Stomach (tissue), 9 donors: ENCODE results near the gene ARPC1A. TPM values are rescaled to one million over a fixed set of nuclear protein-coding genes. Genes with fewer than 3 reads are reported as not detected.
A peak's percentile ranks its signal among the peaks of the same experiment; 100 is the strongest.
"Not testable (repeated sequence)": the region's sequence is repeated elsewhere in the genome, so short reads cannot be mapped to it uniquely, and the experiment has no call there.

Experiments used
- DNase-seq, 2 donors: peaks; one replicate each; pipeline versions ENCODE4 v3.0.0 to v3.0.0-alpha.2; 2013 to 2019
- H3K27ac ChIP-seq, 5 donors: fragments of 200-600 bp in 4 of 5; sonication (generic) in 4 of 5; one replicate each; pipeline ENCODE4 v1.5.1; 2013 to 2019; ENCODE audit warnings: mild to moderate bottlenecking in 1 of 5, moderate library complexity in 1 of 5
- H3K27me3 ChIP-seq, 3 donors: fragments of 200-600 bp; sonication (generic); one replicate each; pipeline ENCODE4 v1.5.1; 2017 to 2019; ENCODE audit warnings: mixed run types in 1 of 3
- H3K36me3 ChIP-seq, 4 donors: fragments of 200-600 bp; sonication (generic); 1 replicate in 3 of 4; 2 replicates in 1 of 4; pipeline ENCODE4 v1.5.1; 2016 to 2019
- H3K4me1 ChIP-seq, 4 donors: fragments of 200-600 bp; sonication (generic); one replicate each; pipeline ENCODE4 v1.5.1; 2016 to 2019
- H3K4me3 ChIP-seq, 4 donors: fragments of 200-600 bp; sonication (generic) in 3 of 4; one replicate each; pipeline ENCODE4 v1.5.1; 2016 to 2019; ENCODE audit warnings: mild to moderate bottlenecking in 1 of 4
- H3K9me3 ChIP-seq, 4 donors: fragments of 200-600 bp; sonication (generic); one replicate each; pipeline ENCODE4 v1.5.1; 2016 to 2019
- CTCF ChIP-seq, 7 experiments: fragments of 450-650 bp in 4 of 7; fragments of 200-600 bp in 3 of 7; sonication (generic) in 3 of 7; IDR thresholded peaks; one replicate each; pipeline ENCODE4 v1.5.1; 2016 to 2019; ENCODE audit warnings: antibody characterized with exemption in 7 of 7, control low read depth in 2 of 7, mild to moderate bottlenecking in 1 of 7
- POLR2A ChIP-seq, 4 donors: fragments of 450-650 bp; IDR thresholded peaks; one replicate each; pipeline ENCODE4 v1.6.1; 2016; ENCODE audit warnings: antibody characterized with exemption in 4 of 4, control low read depth in 2 of 4, mild to moderate bottlenecking in 1 of 4, moderate library complexity in 1 of 4
- POLR2AphosphoS5 ChIP-seq, 3 donors: sonication (generic); formaldehyde crosslinking; IDR thresholded peaks; one replicate each; pipeline ENCODE4 v1.6.1; 2016; ENCODE audit warnings: antibody characterized with exemption in 3 of 3
- WGBS, 5 donors: extraction: QIAGEN DNeasy Blood & Tissue Kit in 3 of 5; methylation state at CpG; one replicate each; pipeline versions ENCODE4 v1.1.5 to v1.1.7; 2013 to 2018; 5-methylcytosine and 5-hydroxymethylcytosine counted together
- intact Hi-C: fragments of 100-400 bp; cut with DNase I; formaldehyde crosslinking; loops from one replicate; pipeline ENCODE4 v1.15.1; 2023; ENCODE audit warnings: low total_unique reads
- polyA plus RNA-seq, 3 donors: library from polyadenylated mRNA; stranded (reverse); fragments of 200-250 nt; gene quantifications; one replicate each; pipeline ENCODE4 v1.2.3, GENCODE V29; 2013
- total RNA-seq, 5 donors: library from RNA; depleted of rRNA; stranded (reverse); fragments of >200 nt; gene quantifications; one replicate each; pipeline versions ENCODE4 v1.1.0 to v1.2.3, GENCODE V29; 2014 to 2016
- donor health status: healthy with polysubstance abuse.
- donor health status: Bipolar disorder and iron deficiency.
- donor health status: healthy.

Gene ARPC1A
- total and polyA plus RNA-seq, 8 donors: 93.3 to 344 (median 142) TPM

- no peak for TF ChIP-seq POLR2A (IDR thresholded peaks at IDR 0.05)
- H3K9me3 ChIP-seq: no peaks in the 10 kb centered on the region
- peak overlapping the region in 1 of 5 donors; percentile 99 for H3K27ac ChIP-seq
- H3K4me1 ChIP-seq: peaks cover 24 to 47% (median 40%) of the 10 kb centered on the region in 4 donors
- peaks cover 30 to 56% (median 55%) of the 10 kb centered on the region in 4 donors for H3K36me3 ChIP-seq
- no peak for DNase-seq
- WGBS, 5 donors: 90 to 96% (median 92%) methylated on average over 2 of the region's 2 CpGs
- H3K4me3 ChIP-seq: peak overlapping the region in 1 of 4 donors; percentile 70
- no peaks in the 10 kb centered on the region for H3K27me3 ChIP-seq
- intact Hi-C loops: no loop called here
Measured at GRCh38 chr7:99410635-99411034, 84.9 kb downstream of the ARPC1A start.

- DNase-seq: peak; percentile 63 to 80
- H3K4me3 ChIP-seq, intact Hi-C loops, H3K27me3 ChIP-seq, H3K9me3 ChIP-seq, H3K27ac ChIP-seq: not testable (repeated sequence)
- 56 to 62% (median 59%) methylated on average over 17 of the region's 17 CpGs for WGBS, 5 donors
- TF ChIP-seq POLR2AphosphoS5 (IDR thresholded peaks at IDR 0.05): peak in 1 of 3 donors; percentile 47
- peak in 5 of 7 experiments; percentile 26 to 75 (median 58) for TF ChIP-seq CTCF (IDR thresholded peaks at IDR 0.05)
- Histone ChIP-seq H3K4me1 (peaks cover 0 to 14% (median 3%) of the 10 kb centered on the region in 4 donors), H3K36me3 (peaks cover 75 to 100% (median 100%) of the 10 kb centered on the region in 4 donors)
Measured at GRCh38 chr7:99415513-99416127, 89.9 kb downstream of the ARPC1A start.

Other genes starting within 250 kb of the ARPC1A start
- 10 to 100 TPM; 28.6 to 46.8 (median 36.5) TPM for gene SMURF1, start 181.8 kb upstream of the ARPC1A start, total RNA-seq
- 10 to 100 TPM in 1 of 3 donors, 1 to 10 TPM in 2; 8.0 to 14.8 (median 9.4) TPM for gene SMURF1, start 181.8 kb upstream of the ARPC1A start, polyA plus RNA-seq
- 1 to 10 TPM in 2 of 5 donors, not detected in 3; 1.5 to 4.5 TPM for gene KPNA7, start 117.8 kb upstream of the ARPC1A start, total RNA-seq
- gene KPNA7, start 117.8 kb upstream of the ARPC1A start, polyA plus RNA-seq: 1 to 10 TPM in 1 of 3 donors, under 1 TPM in 2; 0.23 to 4.7 (median 0.62) TPM
- gene MYH16, start 53.1 kb upstream of the ARPC1A start, total RNA-seq: under 1 TPM in 1 of 5 donors, not detected in 4; 0.37 TPM
- gene MYH16, start 53.1 kb upstream of the ARPC1A start, polyA plus RNA-seq: under 1 TPM in 1 of 3 donors, not detected in 2; 0.05 TPM
- 100 to 1,000 TPM in 3 of 5 donors, 10 to 100 TPM in 2; 25.1 to 229 (median 113) TPM for gene ARPC1B, start 48.8 kb downstream of the ARPC1A start, total RNA-seq
- 100 to 1,000 TPM in 2 of 3 donors, 10 to 100 TPM in 1; 89.9 to 196 (median 106) TPM for gene ARPC1B, start 48.8 kb downstream of the ARPC1A start, polyA plus RNA-seq
- gene PDAP1, start 82.7 kb downstream of the ARPC1A start, total RNA-seq: 10 to 100 TPM; 22.8 to 79.9 (median 32.3) TPM
- 100 to 1,000 TPM; 129 to 153 (median 133) TPM for gene PDAP1, start 82.7 kb downstream of the ARPC1A start, polyA plus RNA-seq
- gene BUD31, start 83.1 kb downstream of the ARPC1A start, total RNA-seq: 100 to 1,000 TPM in 1 of 5 donors, 10 to 100 TPM in 4; 58.0 to 122 (median 82.3) TPM
- gene BUD31, start 83.1 kb downstream of the ARPC1A start, polyA plus RNA-seq: 100 to 1,000 TPM; 127 to 155 (median 151) TPM
- 1 to 10 TPM in 4 of 5 donors, under 1 TPM in 1; 0.87 to 3.5 (median 2.7) TPM for gene PTCD1, start 112.9 kb downstream of the ARPC1A start, total RNA-seq
- 1 to 10 TPM; 1.8 to 3.1 (median 2.0) TPM for gene PTCD1, start 112.9 kb downstream of the ARPC1A start, polyA plus RNA-seq
- 10 to 100 TPM in 4 of 5 donors, 1 to 10 TPM in 1; 4.5 to 43.8 (median 28.8) TPM for gene CPSF4, start 113.0 kb downstream of the ARPC1A start, total RNA-seq
- 10 to 100 TPM; 24.9 to 31.3 (median 25.6) TPM for gene CPSF4, start 113.0 kb downstream of the ARPC1A start, polyA plus RNA-seq
- 100 to 1,000 TPM in 4 of 5 donors, 1 to 10 TPM in 1; 1.2 to 441 (median 159) TPM for gene ATP5MF, start 140.3 kb downstream of the ARPC1A start, total RNA-seq
- 1,000 to 10,000 TPM; 1,153 to 1,530 (median 1,469) TPM for gene ATP5MF, start 140.3 kb downstream of the ARPC1A start, polyA plus RNA-seq
- 10 to 100 TPM; 14.6 to 55.6 (median 22.0) TPM for gene ZNF789, start 147.0 kb downstream of the ARPC1A start, total RNA-seq
- gene ZNF789, start 147.0 kb downstream of the ARPC1A start, polyA plus RNA-seq: 1 to 10 TPM; 6.6 to 9.8 (median 7.2) TPM
- gene ZNF394, start 174.4 kb downstream of the ARPC1A start, total RNA-seq: 100 to 1,000 TPM in 1 of 5 donors, 10 to 100 TPM in 4; 16.9 to 177 (median 48.0) TPM
- 10 to 100 TPM; 15.7 to 16.7 (median 16.4) TPM for gene ZNF394, start 174.4 kb downstream of the ARPC1A start, polyA plus RNA-seq
- gene ZKSCAN5, start 178.8 kb downstream of the ARPC1A start, total RNA-seq: 10 to 100 TPM in 1 of 5 donors, 1 to 10 TPM in 3, under 1 TPM in 1; 0.58 to 11.4 (median 4.0) TPM
- 1 to 10 TPM; 2.7 to 3.8 (median 2.9) TPM for gene ZKSCAN5, start 178.8 kb downstream of the ARPC1A start, polyA plus RNA-seq
- gene FAM200A, start 226.2 kb downstream of the ARPC1A start, total RNA-seq: 10 to 100 TPM in 1 of 5 donors, 1 to 10 TPM in 2, under 1 TPM in 2; 0.45 to 35.9 (median 3.3) TPM
- gene FAM200A, start 226.2 kb downstream of the ARPC1A start, polyA plus RNA-seq: 1 to 10 TPM; 3.1 to 4.2 (median 3.5) TPM
- 100 to 1,000 TPM in 2 of 5 donors, 10 to 100 TPM in 3; 55.8 to 162 (median 94.5) TPM for gene ZNF655, start 232.7 kb downstream of the ARPC1A start, total RNA-seq
- gene ZNF655, start 232.7 kb downstream of the ARPC1A start, polyA plus RNA-seq: 10 to 100 TPM; 33.0 to 41.2 (median 37.5) TPM